KOPT-K1 (cell line): Measurements from ENCODE around the gene UST.
A peak's percentile ranks its signal among the peaks of the same experiment; 100 is the strongest.

Source experiments
- H3K27ac ChIP-seq: fragments of 200-600 bp; sonication (generic); 2 replicates; pipeline ENCODE4 v1.5.1; 2016; ENCODE audit warnings: antibody characterized with exemption, mild to moderate bottlenecking, low read depth, low read length; ENCODE audit not compliant: poor library complexity, severe bottlenecking
- H3K36me3 ChIP-seq: fragments of 200-600 bp; sonication (generic); 2 replicates; pipeline ENCODE4 v1.5.1; 2017; ENCODE audit warnings: antibody characterized with exemption, mild to moderate bottlenecking, low read length, moderate library complexity; ENCODE audit not compliant: insufficient read depth
- H3K9me3 ChIP-seq: fragments of 200-600 bp; sonication (generic); 2 replicates; pipeline ENCODE4 v1.5.1; 2017; ENCODE audit warnings: antibody characterized with exemption, low read length, mild to moderate bottlenecking; ENCODE audit not compliant: insufficient read depth, poor library complexity, severe bottlenecking

UST gene

DNA sequence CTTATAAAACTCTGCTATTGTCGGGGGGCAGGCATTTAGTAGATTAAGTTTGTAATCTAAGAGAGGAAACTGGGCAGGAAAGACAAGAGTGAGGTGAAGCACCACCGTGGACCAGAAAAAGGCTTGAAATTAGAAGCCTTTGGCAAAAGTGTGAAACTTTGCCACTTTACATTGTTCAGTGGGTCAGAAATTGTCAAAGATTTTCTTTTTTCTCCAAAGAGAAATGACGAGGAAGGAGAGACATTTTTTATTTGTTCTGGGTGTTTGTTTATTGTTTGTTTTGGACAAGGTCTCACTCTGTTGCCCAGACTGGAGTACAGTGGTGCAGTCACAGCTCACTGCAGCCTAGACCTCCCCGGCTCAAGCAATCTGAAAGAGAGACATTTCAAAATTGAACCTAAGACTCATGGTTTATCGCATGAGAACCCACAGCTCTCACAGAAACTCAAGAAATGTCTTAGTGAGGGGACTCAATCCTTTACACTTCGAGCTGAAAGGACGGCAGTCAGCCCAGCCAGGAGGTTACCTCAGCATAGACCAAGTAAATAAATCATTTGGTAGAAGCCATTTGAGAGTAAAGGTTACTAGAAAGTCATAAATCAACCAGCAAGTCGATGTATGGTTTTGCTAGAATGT, 307.8 kb downstream of the UST start:
- no peaks in the 10 kb centered on the region for H3K9me3 ChIP-seq
- no peak overlapping the region for H3K27ac ChIP-seq
- no peaks in the 10 kb centered on the region for H3K36me3 ChIP-seq

GRCh38 chr6:149055195-149055899, 308.5 kb downstream of the UST start:
- no peaks in the 10 kb centered on the region for H3K36me3 ChIP-seq
- H3K27ac ChIP-seq, result no peak overlapping the region

GRCh38 chr6:149056777-149057463, 310.1 kb downstream of the UST start:
- Histone ChIP-seq H3K9me3 (no peaks in the 10 kb centered on the region), H3K36me3 (no peaks in the 10 kb centered on the region), H3K27ac (no peak overlapping the region)

More at GRCh38 chr6:149055195-149055899, 308.5 kb downstream of the UST start:
- no peaks in the 10 kb centered on the region for H3K9me3 ChIP-seq

DNA sequence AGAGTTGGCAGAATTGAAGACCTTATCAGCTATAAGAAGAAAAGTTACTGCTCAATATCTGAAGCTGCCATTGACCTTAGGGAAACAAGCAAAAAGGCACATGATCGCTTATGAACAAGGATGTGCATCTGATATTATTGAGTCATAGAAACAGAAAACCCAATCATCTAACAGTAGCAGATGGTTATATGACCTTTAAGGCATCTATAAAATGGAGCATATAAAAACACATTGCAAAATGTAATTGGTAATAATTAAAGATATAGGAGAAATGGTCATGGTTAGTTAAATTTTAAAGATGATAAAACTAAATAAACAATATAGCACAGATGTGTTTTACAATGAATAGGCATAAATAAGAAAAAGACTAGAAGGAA, 310.6 kb downstream of the UST start:
- Histone ChIP-seq H3K9me3 (no peaks in the 10 kb centered on the region), H3K27ac (no peak overlapping the region), H3K36me3 (no peaks in the 10 kb centered on the region)

DNA sequence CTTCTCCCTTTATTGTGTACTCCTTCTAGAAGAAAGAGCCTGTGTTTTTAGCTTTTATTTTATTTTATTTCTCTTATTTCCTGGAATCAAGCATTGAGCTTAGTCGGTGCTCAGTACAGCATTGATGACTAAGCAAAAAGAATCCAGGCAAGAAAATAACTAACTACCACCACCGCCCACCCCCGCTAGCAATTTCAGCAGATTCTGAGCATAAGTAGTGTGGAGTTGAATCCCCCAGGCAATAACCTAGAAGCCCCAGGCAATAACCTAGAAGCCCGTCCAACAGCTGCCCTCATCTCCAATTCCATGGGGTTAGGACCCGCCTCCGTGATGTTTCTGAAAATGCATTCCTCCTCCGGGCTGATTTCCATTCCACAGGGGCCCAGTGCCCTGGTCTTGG, 312.7 kb downstream of the UST start:
- peak overlapping the region; percentile 92 for H3K27ac ChIP-seq
- H3K36me3 ChIP-seq, result no peaks in the 10 kb centered on the region
- no peaks in the 10 kb centered on the region for H3K9me3 ChIP-seq

DNA sequence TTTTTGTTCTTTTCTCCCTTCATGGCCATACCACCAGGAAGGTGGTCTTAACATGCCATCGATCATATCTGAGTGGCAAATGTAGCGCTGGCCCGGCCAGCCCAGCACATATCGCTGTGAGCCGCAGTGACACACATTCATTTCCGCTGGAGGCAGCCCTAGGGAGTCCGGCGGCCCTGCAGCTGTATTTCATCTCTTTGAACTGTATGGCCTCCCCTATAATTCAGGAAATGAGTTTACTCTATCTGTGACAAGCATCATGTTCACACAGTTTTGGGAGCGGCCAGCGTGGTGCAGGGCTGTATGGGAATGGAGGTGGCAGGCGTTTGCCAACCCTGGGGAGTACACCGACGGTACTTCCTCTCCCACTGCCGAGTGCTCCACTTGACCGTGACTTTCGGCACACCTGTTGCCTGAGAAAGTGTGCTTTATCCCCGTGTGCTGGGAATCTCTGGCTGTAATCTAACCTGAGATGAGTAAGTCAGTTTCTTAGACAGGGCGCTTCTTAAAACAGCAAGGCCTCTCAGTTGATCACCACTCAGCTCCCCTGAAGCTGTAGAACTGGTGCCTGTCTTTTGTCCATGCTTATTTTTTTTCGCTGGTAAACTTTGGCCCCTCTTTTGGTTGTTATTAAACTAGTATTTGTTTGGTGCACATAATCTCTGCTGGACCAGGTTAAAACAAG, 313.6 kb downstream of the UST start:
- Histone ChIP-seq H3K9me3 (no peaks in the 10 kb centered on the region), H3K27ac (peak overlapping the region; percentile 92), H3K36me3 (no peaks in the 10 kb centered on the region)

DNA sequence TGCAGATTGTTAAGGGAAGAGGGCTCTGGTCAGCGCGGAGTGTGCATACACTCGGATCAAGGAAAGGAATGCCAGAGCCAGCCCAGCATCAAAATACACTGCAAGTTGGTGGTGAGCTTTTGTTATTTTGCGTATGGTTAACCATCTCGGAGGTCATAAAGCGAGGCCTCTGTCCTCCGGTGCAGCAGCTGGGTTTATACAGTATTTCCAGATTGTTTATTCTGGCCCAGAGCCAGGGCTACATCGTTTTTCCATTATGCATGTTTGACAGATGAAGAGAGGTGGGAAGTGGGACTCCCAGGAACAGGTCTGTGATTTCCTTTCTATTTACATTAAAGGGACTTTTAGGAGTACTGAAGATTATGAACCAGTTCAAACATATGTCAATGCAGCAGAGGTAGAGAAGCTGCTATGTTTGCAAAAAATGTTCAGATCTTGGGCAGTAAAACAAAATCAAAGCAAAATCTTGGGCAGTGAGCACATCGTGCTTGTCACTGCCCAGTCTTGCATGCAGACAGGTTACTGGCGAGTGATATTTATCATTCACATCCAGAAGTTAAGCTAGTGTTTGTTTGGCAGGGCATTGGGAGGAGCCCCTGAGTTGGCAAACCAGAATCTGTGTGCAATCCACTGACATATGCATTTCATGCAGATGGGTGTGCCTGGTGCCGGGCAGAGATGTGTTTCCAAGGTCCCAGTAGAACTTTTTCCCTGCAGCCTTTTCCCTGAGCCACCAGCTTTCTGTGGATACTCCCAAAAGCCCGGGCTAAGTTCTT, 314.3 kb downstream of the UST start:
- Histone ChIP-seq H3K27ac (peak overlapping the region; percentile 92), H3K9me3 (no peaks in the 10 kb centered on the region), H3K36me3 (no peaks in the 10 kb centered on the region)

- Histone ChIP-seq H3K36me3 (no peaks in the 10 kb centered on the region), H3K27ac (peak overlapping the region; percentile 92), H3K9me3 (no peaks in the 10 kb centered on the region)
These were observed 315.1 kb downstream of the UST start for GRCh38 chr6:149061930-149062329.

DNA sequence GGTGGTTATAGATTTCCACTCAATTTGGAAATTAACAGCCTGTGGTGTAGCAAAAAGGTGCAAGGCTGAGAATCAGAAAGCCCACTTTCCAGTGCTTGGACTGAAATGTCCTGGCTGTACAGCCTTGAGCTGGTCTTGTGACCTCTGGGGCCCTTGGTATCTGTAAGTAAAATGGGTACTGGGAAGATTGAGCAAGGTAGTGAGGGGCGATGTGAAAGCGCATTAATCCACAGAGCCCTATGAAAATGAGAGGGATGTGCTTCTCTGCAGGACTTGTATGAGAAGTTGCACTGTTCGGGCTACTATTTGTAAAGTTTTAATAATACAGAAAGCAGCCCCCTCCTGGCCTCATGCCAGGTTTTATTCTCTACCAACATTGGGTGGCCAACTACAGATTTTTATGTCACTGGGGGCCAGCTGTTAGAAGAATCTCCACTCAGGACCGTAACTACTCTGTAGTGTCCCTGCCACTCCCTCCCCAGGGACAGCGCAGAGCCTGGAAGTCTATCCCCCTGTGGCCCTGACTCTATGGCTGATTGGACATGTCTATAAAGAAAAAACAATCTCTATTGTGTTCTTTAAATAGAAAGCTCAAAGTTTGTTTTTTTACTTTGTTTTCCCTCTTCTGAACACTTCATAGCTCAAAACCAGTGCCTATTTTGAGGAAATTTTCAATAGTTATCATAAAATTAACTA, 316.0 kb downstream of the UST start:
- H3K27ac ChIP-seq, result peak overlapping the region; percentile 92
- H3K9me3 ChIP-seq, result no peaks in the 10 kb centered on the region
- no peaks in the 10 kb centered on the region for H3K36me3 ChIP-seq

- Histone ChIP-seq H3K9me3 (no peaks in the 10 kb centered on the region), H3K36me3 (no peaks in the 10 kb centered on the region), H3K27ac (peak overlapping the region; percentile 92)
These were observed 316.6 kb downstream of the UST start for GRCh38 chr6:149063468-149063867.

- no peaks in the 10 kb centered on the region for H3K36me3 ChIP-seq
- H3K27ac ChIP-seq, result peak overlapping the region; percentile 92
These were observed 317.3 kb downstream of the UST start for GRCh38 chr6:149064001-149064659.

DNA sequence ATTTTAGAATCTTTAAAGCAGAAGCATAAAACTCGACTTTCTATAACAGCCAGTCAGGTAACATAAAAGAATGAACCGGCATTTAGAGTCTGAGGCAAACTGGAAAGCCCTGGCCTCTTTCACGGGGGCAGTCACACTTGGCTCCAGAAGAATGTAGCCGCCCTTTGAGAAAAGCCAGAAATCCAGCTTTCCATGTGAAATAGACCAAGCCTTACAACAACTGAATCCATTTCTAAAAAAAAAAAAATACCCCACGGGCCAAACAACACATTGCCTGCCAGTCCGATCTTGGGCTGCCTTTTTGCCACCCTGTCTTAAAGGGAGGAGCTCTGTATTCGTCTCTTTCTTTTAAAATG, 317.8 kb downstream of the UST start:
- Histone ChIP-seq H3K27ac (peak overlapping the region; percentile 92), H3K9me3 (no peaks in the 10 kb centered on the region), H3K36me3 (no peaks in the 10 kb centered on the region)

More at GRCh38 chr6:149064001-149064659, 317.3 kb downstream of the UST start:
- no peaks in the 10 kb centered on the region for H3K9me3 ChIP-seq

DNA sequence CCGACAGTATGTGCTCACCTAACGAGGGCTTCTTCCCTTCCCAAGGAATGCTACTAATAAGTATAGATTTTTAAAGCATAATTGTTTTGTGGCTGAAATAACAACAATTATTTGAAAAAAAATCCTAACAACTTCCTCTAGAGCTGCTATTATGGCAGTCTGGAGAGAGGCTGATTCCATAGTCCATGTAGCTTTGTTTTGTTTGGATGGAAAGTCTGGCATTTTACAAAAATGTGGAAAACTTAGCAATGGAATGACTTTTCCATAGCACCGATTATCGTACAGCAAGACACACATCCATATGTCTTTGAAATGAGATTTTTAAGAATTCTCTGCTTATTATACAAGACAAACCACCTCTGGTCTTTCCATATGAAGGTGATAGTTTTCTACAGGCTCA, 318.3 kb downstream of the UST start:
- H3K9me3 ChIP-seq, result no peaks in the 10 kb centered on the region
- no peaks in the 10 kb centered on the region for H3K36me3 ChIP-seq
- H3K27ac ChIP-seq, result peak overlapping the region; percentile 92
